T-helper 1 cell treated with Interleukin-12 subunit alpha and Interleukin-12 subunit beta and Interleukin-4 antibody, amounts not matched to agents 30 μg/mL and 1 μg/mL, for 36 hours (primary cell): ENCODE data around the gene CHIC2.
"Not testable (repeated sequence)": the region's sequence is repeated elsewhere in the genome, so short reads cannot be mapped to it uniquely, and the experiment has no call there.

Source experiments
- H3K27ac Mint-ChIP-seq: one replicate; pipeline ENCODE4 v1.8.0; 2021; ENCODE audit warnings: mild to moderate bottlenecking, mixed read lengths
- H3K27me3 Mint-ChIP-seq: one replicate; pipeline ENCODE4 v1.8.0; 2021; ENCODE audit warnings: low read depth, mixed read lengths
- H3K36me3 Mint-ChIP-seq: one replicate; pipeline ENCODE4 v1.8.0; 2021; ENCODE audit warnings: low read depth, mixed read lengths
- H3K4me1 Mint-ChIP-seq: one replicate; pipeline ENCODE4 v1.8.0; 2021; ENCODE audit warnings: low read depth, mixed read lengths
- H3K4me3 Mint-ChIP-seq: one replicate; pipeline ENCODE4 v1.8.0; 2021; ENCODE audit warnings: mild to moderate bottlenecking, moderate library complexity, mixed read lengths
- H3K9me3 Mint-ChIP-seq: one replicate; pipeline ENCODE4 v1.8.0; 2021; ENCODE audit warnings: mixed read lengths

CHIC2 gene

GRCh38 chr4:54056360-54056759 is 8.0 kb downstream of the CHIC2 start:
- H3K9me3 Mint-ChIP-seq = no peaks in the 10 kb centered on the region
- H3K36me3 Mint-ChIP-seq = peaks cover 12% of the 10 kb centered on the region
- no peak overlapping the region for H3K27ac Mint-ChIP-seq
- no peaks in the 10 kb centered on the region for H3K27me3 Mint-ChIP-seq
- H3K4me1 Mint-ChIP-seq = peaks cover 30% of the 10 kb centered on the region
- H3K4me3 Mint-ChIP-seq = no peak overlapping the region

GRCh38 chr4:54055494-54055893 is 8.9 kb downstream of the CHIC2 start:
- peaks cover 30% of the 10 kb centered on the region for H3K4me1 Mint-ChIP-seq

GRCh38 chr4:54054501-54054900 is 9.9 kb downstream of the CHIC2 start:
- Mint-ChIP-seq H3K9me3 (no peaks in the 10 kb centered on the region), H3K27me3 (no peaks in the 10 kb centered on the region), H3K4me3 (no peak overlapping the region), H3K36me3 (peaks cover 5% of the 10 kb centered on the region), H3K27ac (no peak overlapping the region), H3K4me1 (peaks cover 25% of the 10 kb centered on the region)

More at GRCh38 chr4:54055494-54055893, 8.9 kb downstream of the CHIC2 start:
- H3K27ac Mint-ChIP-seq = no peak overlapping the region
- peaks cover 11% of the 10 kb centered on the region for H3K36me3 Mint-ChIP-seq
- no peaks in the 10 kb centered on the region for H3K27me3 Mint-ChIP-seq
- H3K4me3 Mint-ChIP-seq = no peak overlapping the region
- H3K9me3 Mint-ChIP-seq = no peaks in the 10 kb centered on the region

- not testable (repeated sequence) for H3K4me3 Mint-ChIP-seq, H3K27ac Mint-ChIP-seq, H3K27me3 Mint-ChIP-seq, H3K9me3 Mint-ChIP-seq, H3K36me3 Mint-ChIP-seq
- H3K4me1 Mint-ChIP-seq = peaks cover 24% of the 10 kb centered on the region
Observed at GRCh38 chr4:54053322-54053721, 11.1 kb downstream of the CHIC2 start.

- no peak overlapping the region for H3K27ac Mint-ChIP-seq
- peaks cover 5% of the 10 kb centered on the region for H3K4me1 Mint-ChIP-seq
- H3K9me3 Mint-ChIP-seq = no peaks in the 10 kb centered on the region
- no peak overlapping the region for H3K4me3 Mint-ChIP-seq
- H3K27me3 Mint-ChIP-seq = no peaks in the 10 kb centered on the region
- H3K36me3 Mint-ChIP-seq = peaks cover 12% of the 10 kb centered on the region
Observed at GRCh38 chr4:54050214-54050904, 14.0 kb downstream of the CHIC2 start.

GRCh38 chr4:54043630-54044029 is 20.8 kb downstream of the CHIC2 start:
- H3K4me1 Mint-ChIP-seq, H3K27ac Mint-ChIP-seq: not testable (repeated sequence)
- H3K36me3 Mint-ChIP-seq = peaks cover 36% of the 10 kb centered on the region

GRCh38 chr4:54041933-54042332 is 22.5 kb downstream of the CHIC2 start:
- Mint-ChIP-seq H3K4me3 (no peak overlapping the region), H3K27me3 (no peaks in the 10 kb centered on the region), H3K4me1 (peaks cover 8% of the 10 kb centered on the region), H3K36me3 (peaks cover 34% of the 10 kb centered on the region), H3K9me3 (peaks cover 8% of the 10 kb centered on the region), H3K27ac (no peak overlapping the region)

More at GRCh38 chr4:54043630-54044029, 20.8 kb downstream of the CHIC2 start:
- H3K27me3 Mint-ChIP-seq, H3K9me3 Mint-ChIP-seq, H3K4me3 Mint-ChIP-seq: not testable (repeated sequence)

GRCh38 chr4:54041100-54041499 is 23.3 kb downstream of the CHIC2 start:
- no peak overlapping the region for H3K27ac Mint-ChIP-seq
- peaks cover 8% of the 10 kb centered on the region for H3K4me1 Mint-ChIP-seq
- peaks cover 35% of the 10 kb centered on the region for H3K36me3 Mint-ChIP-seq
- peaks cover 8% of the 10 kb centered on the region for H3K9me3 Mint-ChIP-seq
- H3K27me3 Mint-ChIP-seq = no peaks in the 10 kb centered on the region
- H3K4me3 Mint-ChIP-seq = no peak overlapping the region

GRCh38 chr4:54038056-54038455 is 26.3 kb downstream of the CHIC2 start:
- Mint-ChIP-seq H3K27me3 (no peaks in the 10 kb centered on the region), H3K36me3 (peaks cover 29% of the 10 kb centered on the region)

GRCh38 chr4:54036184-54036583 is 28.2 kb downstream of the CHIC2 start:
- Mint-ChIP-seq H3K36me3 (peaks cover 25% of the 10 kb centered on the region), H3K27ac (no peak overlapping the region), H3K4me1 (peaks cover 3% of the 10 kb centered on the region)

More at GRCh38 chr4:54038056-54038455, 26.3 kb downstream of the CHIC2 start:
- H3K27ac Mint-ChIP-seq = no peak overlapping the region
- peaks cover 6% of the 10 kb centered on the region for H3K4me1 Mint-ChIP-seq
- no peak overlapping the region for H3K4me3 Mint-ChIP-seq
- no peaks in the 10 kb centered on the region for H3K9me3 Mint-ChIP-seq

GRCh38 chr4:54032558-54033135 is 31.8 kb downstream of the CHIC2 start:
- Mint-ChIP-seq H3K36me3 (peaks cover 14% of the 10 kb centered on the region), H3K27ac (no peak overlapping the region), H3K4me1 (peaks cover 5% of the 10 kb centered on the region), H3K27me3 (no peaks in the 10 kb centered on the region), H3K9me3 (no peaks in the 10 kb centered on the region), H3K4me3 (no peak overlapping the region)

More at GRCh38 chr4:54036184-54036583, 28.2 kb downstream of the CHIC2 start:
- Mint-ChIP-seq H3K4me3 (no peak overlapping the region), H3K9me3 (no peaks in the 10 kb centered on the region), H3K27me3 (no peaks in the 10 kb centered on the region)

- Mint-ChIP-seq H3K9me3 (peaks cover 4% of the 10 kb centered on the region), H3K4me3 (no peak overlapping the region), H3K27ac (no peak overlapping the region), H3K27me3 (no peaks in the 10 kb centered on the region), H3K36me3 (peaks cover 8% of the 10 kb centered on the region), H3K4me1 (peaks cover 5% of the 10 kb centered on the region)
Observed at GRCh38 chr4:54027311-54027710, 37.1 kb downstream of the CHIC2 start.

- H3K9me3 Mint-ChIP-seq = peaks cover 4% of the 10 kb centered on the region
- H3K27ac Mint-ChIP-seq = no peak overlapping the region
- no peak overlapping the region for H3K4me3 Mint-ChIP-seq
- H3K36me3 Mint-ChIP-seq = peaks cover 8% of the 10 kb centered on the region
- no peaks in the 10 kb centered on the region for H3K27me3 Mint-ChIP-seq
- H3K4me1 Mint-ChIP-seq = peaks cover 5% of the 10 kb centered on the region
Observed at GRCh38 chr4:54025582-54025981, 38.8 kb downstream of the CHIC2 start.

- H3K27me3 Mint-ChIP-seq, H3K27ac Mint-ChIP-seq, H3K9me3 Mint-ChIP-seq, H3K4me3 Mint-ChIP-seq, H3K36me3 Mint-ChIP-seq, H3K4me1 Mint-ChIP-seq: not testable (repeated sequence)
Observed at GRCh38 chr4:54023019-54023418, 41.4 kb downstream of the CHIC2 start.

- no peak overlapping the region for H3K4me3 Mint-ChIP-seq
- H3K27me3 Mint-ChIP-seq = no peaks in the 10 kb centered on the region
- H3K36me3 Mint-ChIP-seq = no peaks in the 10 kb centered on the region
- no peak overlapping the region for H3K27ac Mint-ChIP-seq
- H3K9me3 Mint-ChIP-seq = no peaks in the 10 kb centered on the region
- H3K4me1 Mint-ChIP-seq = no peaks in the 10 kb centered on the region
Observed at GRCh38 chr4:54017974-54018373, 46.4 kb downstream of the CHIC2 start.
